GM23338 (cell line): ENCODE measurements around the gene SMIM9. TPM values are rescaled to one million over a fixed set of nuclear protein-coding genes. Genes with fewer than 3 reads are reported as not detected.
A peak's percentile ranks its signal among the peaks of the same experiment; 100 is the strongest.

Experiments
- ATAC-seq: fragments of 200-7000 bp; cut with Tn5 transposase; 3 replicates; pipeline ENCODE4 v1.9.1; 2020
- DNase-seq: peaks from one replicate; pipeline ENCODE4 v3.0.0-alpha.2; 2015; ENCODE audit warnings: low spot score
- H2AFZ ChIP-seq: fragments of 200-600 bp; sonication (generic); 2 replicates; pipeline ENCODE4 v1.8.0; 2016; ENCODE audit warnings: antibody characterized with exemption, mild to moderate bottlenecking, moderate library complexity
- H3F3A ChIP-seq: fragments of 200-600 bp; sonication (generic); replicated peaks from 2 replicates; pipeline ENCODE4 v1.8.0; 2017; ENCODE audit warnings: antibody characterized with exemption, mixed run types, low read depth
- H3K27ac ChIP-seq: fragments of 200-600 bp; sonication (generic); 2 replicates; pipeline ENCODE4 v1.6.1; 2016; ENCODE audit warnings: low read depth
- H3K27me3 ChIP-seq: fragments of 200-600 bp; sonication (generic); 2 replicates; pipeline ENCODE4 v1.8.0; 2016; ENCODE audit warnings: mild to moderate bottlenecking, mixed run types, moderate library complexity; ENCODE audit not compliant: insufficient read depth
- H3K36me3 ChIP-seq: fragments of 200-600 bp; sonication (generic); 2 replicates; pipeline ENCODE4 v1.8.0; 2016; ENCODE audit warnings: mild to moderate bottlenecking; ENCODE audit not compliant: insufficient read depth
- H3K4me1 ChIP-seq: fragments of 200-600 bp; sonication (generic); 2 replicates; pipeline ENCODE4 v1.8.0; 2016; ENCODE audit warnings: mild to moderate bottlenecking, moderate library complexity; ENCODE audit not compliant: insufficient read depth
- H3K4me2 ChIP-seq: fragments of 200-600 bp; sonication (generic); 2 replicates; pipeline ENCODE4 v1.7.1; 2017; ENCODE audit warnings: mixed run types
- H3K4me3 ChIP-seq: fragments of 200-600 bp; sonication (generic); 2 replicates; pipeline ENCODE4 v1.6.1; 2016; ENCODE audit warnings: mixed run types
- H3K79me2 ChIP-seq: fragments of 200-600 bp; sonication (generic); replicated peaks from 2 replicates; pipeline ENCODE4 v1.8.0; 2017; ENCODE audit warnings: mild to moderate bottlenecking; ENCODE audit not compliant: insufficient read depth
- H3K9me2 ChIP-seq: fragments of 200-600 bp; sonication (generic); 2 replicates; pipeline ENCODE4 v1.8.0; 2017; ENCODE audit not compliant: insufficient read depth
- H4K20me1 ChIP-seq: fragments of 200-600 bp; sonication (generic); replicated peaks from 2 replicates; pipeline ENCODE4 v1.8.0; 2017; ENCODE audit warnings: mild to moderate bottlenecking; ENCODE audit not compliant: insufficient read depth
- H3K27ac Mint-ChIP-seq: 2 replicates; pipeline ENCODE4 v1.8.0; 2020; ENCODE audit warnings: inconsistent platforms, mild to moderate bottlenecking, moderate library complexity, mixed read lengths
- H3K27me3 Mint-ChIP-seq: 3 replicates; pipeline ENCODE4 v1.8.0; 2022; ENCODE audit warnings: low read depth, mild to moderate bottlenecking, moderate library complexity, mixed read lengths, inconsistent platforms; ENCODE audit not compliant: insufficient read depth, poor library complexity
- H3K36me3 Mint-ChIP-seq: 3 replicates; pipeline ENCODE4 v1.8.0; 2021; ENCODE audit warnings: low read depth, mild to moderate bottlenecking, inconsistent platforms, moderate library complexity, mixed read lengths
- H3K4me1 Mint-ChIP-seq: 3 replicates; pipeline ENCODE4 v1.8.0; 2020; ENCODE audit warnings: mild to moderate bottlenecking, inconsistent platforms, mixed read lengths
- H3K4me3 Mint-ChIP-seq: 3 replicates; pipeline ENCODE4 v1.8.0; 2021; ENCODE audit warnings: moderate library complexity, mild to moderate bottlenecking, inconsistent platforms, mixed read lengths
- H3K9me3 Mint-ChIP-seq: 3 replicates; pipeline ENCODE4 v1.8.0; 2020; ENCODE audit warnings: moderate library complexity, mild to moderate bottlenecking, inconsistent platforms, mixed read lengths
- CREB1 ChIP-seq: fragments of 250-450 bp; sonication (Bioruptor Pico); IDR thresholded peaks from 2 replicates; pipeline ENCODE4 v1.5.0; 2020; ENCODE audit warnings: low read depth, mild to moderate bottlenecking, moderate library complexity
- EZH2 ChIP-seq: fragments of 200-600 bp; sonication (generic); IDR thresholded peaks from one replicate; pipeline ENCODE4 v1.8.0; 2017; ENCODE audit warnings: antibody characterized with exemption, mild to moderate bottlenecking, low read depth; ENCODE audit not compliant: unreplicated experiment
- EZH2phosphoT487 ChIP-seq: fragments of 200-600 bp; sonication (generic); IDR thresholded peaks from one replicate; pipeline ENCODE4 v1.8.1; 2018; ENCODE audit warnings: antibody characterized with exemption; ENCODE audit not compliant: unreplicated experiment
- JUNB ChIP-seq: IDR thresholded peaks from one replicate; pipeline ENCODE4 v1.6.1; 2016; ENCODE audit warnings: antibody characterized with exemption; ENCODE audit not compliant: unreplicated experiment
- NANOG ChIP-seq: IDR thresholded peaks from 2 replicates; pipeline ENCODE4 v1.6.1; 2016; ENCODE audit warnings: antibody characterized with exemption, borderline replicate concordance
- POLR2AphosphoS5 ChIP-seq: IDR thresholded peaks from 2 replicates; pipeline ENCODE4 v1.6.1; 2016; ENCODE audit warnings: antibody characterized with exemption, low read depth
- STAT1 ChIP-seq: IDR thresholded peaks from one replicate; pipeline ENCODE4 v1.6.1; 2016; ENCODE audit warnings: antibody characterized with exemption; ENCODE audit not compliant: unreplicated experiment
- ZNF114 ChIP-seq: fragments of 250-450 bp; sonication (Bioruptor Pico); IDR thresholded peaks from 2 replicates; pipeline ENCODE4 v1.5.0; 2020; ENCODE audit warnings: mild to moderate bottlenecking, moderate library complexity
- ZNF462 ChIP-seq: fragments of 250-450 bp; sonication (Bioruptor Pico); IDR thresholded peaks from 2 replicates; pipeline ENCODE4 v1.5.0; 2020; ENCODE audit warnings: mild to moderate bottlenecking, moderate library complexity
- polyA plus RNA-seq: library from polyadenylated mRNA; unstranded; fragments of >200 nt; fragmentation: Nextera tagmentation; extraction: Ambion mirVana; gene quantifications from 2 replicates; pipeline ENCODE4 v1.2.1, GENCODE V29; 2016
- total RNA-seq: library from RNA; depleted of rRNA; stranded (reverse); fragments of >200 nt; shearing (Covaris generic); gene quantifications from 2 replicates; pipeline ENCODE4 v1.2.3, GENCODE V29; 2014
- TF ChIP-seq, protein P1 (sequence below): IDR thresholded peaks from 2 replicates; pipeline ENCODE4 v1.6.1; 2016; ENCODE audit warnings: antibody characterized with exemption

The SMIM9 gene
- total and polyA plus RNA-seq, 2 experiments from 2014 or later, result not detected

- peak; percentile 26; the same call in 1 of the 2 replicates for TF ChIP-seq POLR2AphosphoS5
- no peak for TF ChIP-seq EZH2phosphoT487
- peak overlapping the region; percentile 91 for H3K27ac Mint-ChIP-seq
Measured at GRCh38 chrX:154819771-154820341, 14.6 kb downstream of the SMIM9 start.

GRCh38 chrX:154818916-154819770, 15.3 kb downstream of the SMIM9 start:
- no peaks in the 10 kb centered on the region for H3K9me2 ChIP-seq
- Mint-ChIP-seq H3K4me1 (peaks cover 38% of the 10 kb centered on the region), H3K27me3 (peaks cover 4% of the 10 kb centered on the region), H3K4me3 (no peak overlapping the region), H3K36me3 (peaks cover 24% of the 10 kb centered on the region), H3K27ac (peak overlapping the region; percentile 76; the same call in 1 of the 2 replicates), H3K9me3 (peaks cover 20% of the 10 kb centered on the region)
- H3K4me1 ChIP-seq, result peaks cover 16% of the 10 kb centered on the region; the same call in 1 of the 2 replicates
- H3K4me2 ChIP-seq, result peak overlapping the region; percentile 42; the same call in 1 of the 2 replicates
- DNase-seq (no peak), ATAC-seq (no peak)
- H3K27ac ChIP-seq, result peak overlapping the region; percentile 96
- H3F3A ChIP-seq, result 0 out of 2 replicates have a peak, but pooled peaks cover 4% of the 10 kb centered on the region
- H4K20me1 ChIP-seq, result no peaks in the 10 kb centered on the region
- no peaks in the 10 kb centered on the region for H3K36me3 ChIP-seq
- H3K79me2 ChIP-seq, result no peaks in the 10 kb centered on the region; the same call in 1 of the 2 replicates
- H3K4me3 ChIP-seq, result no peak overlapping the region
- H2AFZ ChIP-seq, result no peak overlapping the region
- H3K27me3 ChIP-seq, result no peaks in the 10 kb centered on the region
- TF ChIP-seq NANOG, result no peak
- TF ChIP-seq EZH2phosphoT487, result no peak
- no peak for TF ChIP-seq EZH2
- TF ChIP-seq STAT1, result no peak
- TF ChIP-seq JUNB, result no peak
- TF ChIP-seq ZNF114 (CRISPR knock-in tag), result no peak
- TF ChIP-seq POLR2AphosphoS5, result no peak
- no peak for TF ChIP-seq CREB1
- no peak for TF ChIP-seq ZNF462 (CRISPR knock-in tag)
- TF ChIP-seq, protein P1, sequence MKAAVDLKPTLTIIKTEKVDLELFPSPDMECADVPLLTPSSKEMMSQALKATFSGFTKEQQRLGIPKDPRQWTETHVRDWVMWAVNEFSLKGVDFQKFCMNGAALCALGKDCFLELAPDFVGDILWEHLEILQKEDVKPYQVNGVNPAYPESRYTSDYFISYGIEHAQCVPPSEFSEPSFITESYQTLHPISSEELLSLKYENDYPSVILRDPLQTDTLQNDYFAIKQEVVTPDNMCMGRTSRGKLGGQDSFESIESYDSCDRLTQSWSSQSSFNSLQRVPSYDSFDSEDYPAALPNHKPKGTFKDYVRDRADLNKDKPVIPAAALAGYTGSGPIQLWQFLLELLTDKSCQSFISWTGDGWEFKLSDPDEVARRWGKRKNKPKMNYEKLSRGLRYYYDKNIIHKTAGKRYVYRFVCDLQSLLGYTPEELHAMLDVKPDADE, result no peak

More at GRCh38 chrX:154819771-154820341, 14.6 kb downstream of the SMIM9 start:
- no peaks in the 10 kb centered on the region for H3K27me3 ChIP-seq
- H3K4me3 ChIP-seq, result peak overlapping the region; percentile 8; the same call in 1 of the 2 replicates
- ATAC-seq, result no peak
- peaks cover 12% of the 10 kb centered on the region; the same call in 1 of the 2 replicates for H3K4me1 ChIP-seq
- Mint-ChIP-seq H3K27me3 (peaks cover 4% of the 10 kb centered on the region), H3K36me3 (peaks cover 24% of the 10 kb centered on the region), H3K4me1 (peaks cover 36% of the 10 kb centered on the region), H3K4me3 (peak overlapping the region; percentile 41), H3K9me3 (peaks cover 20% of the 10 kb centered on the region)
- H3K9me2 ChIP-seq, result no peaks in the 10 kb centered on the region
- H3K27ac ChIP-seq, result peak overlapping the region; percentile 96
- H3K79me2 ChIP-seq, result no peaks in the 10 kb centered on the region; the same call in 1 of the 2 replicates
- peak overlapping the region; percentile 50 for H3K4me2 ChIP-seq
- DNase-seq, result peak; percentile 43
- 0 out of 2 replicates have a peak, but pooled peaks cover 4% of the 10 kb centered on the region for H3F3A ChIP-seq
- no peaks in the 10 kb centered on the region for H3K36me3 ChIP-seq
- no peaks in the 10 kb centered on the region for H4K20me1 ChIP-seq
- no peak overlapping the region for H2AFZ ChIP-seq
